Adrenal gland (tissue), 5 donors: Measurements from ENCODE around the gene SETBP1.

Experiments
- CTCF ChIP-seq, 6 experiments: fragments of 450-650 bp in 4 of 6; fragments of 200-600 bp in 2 of 6; sonication (generic) in 1 of 6; IDR thresholded peaks; 1 replicate in 5 of 6; 2 replicates in 1 of 6; pipeline versions ENCODE4 v1.5.1 to v1.8.0; 2016 to 2021; ENCODE audit warnings: antibody characterized with exemption in 6 of 6, mild to moderate bottlenecking in 2 of 6, moderate library complexity in 1 of 6
- POLR2A ChIP-seq, 2 donors: fragments of 450-650 bp; IDR thresholded peaks; one replicate each; pipeline ENCODE4 v1.6.1; 2017; ENCODE audit warnings: antibody characterized with exemption in 2 of 2, mild to moderate bottlenecking in 2 of 2, moderate library complexity in 1 of 2
- donor health status: DM: no; HTN: no; CAD: no.

- TF ChIP-seq POLR2A (IDR thresholded peaks at IDR 0.05) (no peak), CTCF (IDR thresholded peaks at IDR 0.05) (no peak)
Measured at GRCh38 chr18:44828080-44828479, 147.4 kb downstream of the SETBP1 start.
